ENCODE data around the gene EDEM2.
"Not testable (repeated sequence)": the region's sequence is repeated elsewhere in the genome, so short reads cannot be mapped to it uniquely, and the experiment has no call there.

EDEM2 gene

DNA sequence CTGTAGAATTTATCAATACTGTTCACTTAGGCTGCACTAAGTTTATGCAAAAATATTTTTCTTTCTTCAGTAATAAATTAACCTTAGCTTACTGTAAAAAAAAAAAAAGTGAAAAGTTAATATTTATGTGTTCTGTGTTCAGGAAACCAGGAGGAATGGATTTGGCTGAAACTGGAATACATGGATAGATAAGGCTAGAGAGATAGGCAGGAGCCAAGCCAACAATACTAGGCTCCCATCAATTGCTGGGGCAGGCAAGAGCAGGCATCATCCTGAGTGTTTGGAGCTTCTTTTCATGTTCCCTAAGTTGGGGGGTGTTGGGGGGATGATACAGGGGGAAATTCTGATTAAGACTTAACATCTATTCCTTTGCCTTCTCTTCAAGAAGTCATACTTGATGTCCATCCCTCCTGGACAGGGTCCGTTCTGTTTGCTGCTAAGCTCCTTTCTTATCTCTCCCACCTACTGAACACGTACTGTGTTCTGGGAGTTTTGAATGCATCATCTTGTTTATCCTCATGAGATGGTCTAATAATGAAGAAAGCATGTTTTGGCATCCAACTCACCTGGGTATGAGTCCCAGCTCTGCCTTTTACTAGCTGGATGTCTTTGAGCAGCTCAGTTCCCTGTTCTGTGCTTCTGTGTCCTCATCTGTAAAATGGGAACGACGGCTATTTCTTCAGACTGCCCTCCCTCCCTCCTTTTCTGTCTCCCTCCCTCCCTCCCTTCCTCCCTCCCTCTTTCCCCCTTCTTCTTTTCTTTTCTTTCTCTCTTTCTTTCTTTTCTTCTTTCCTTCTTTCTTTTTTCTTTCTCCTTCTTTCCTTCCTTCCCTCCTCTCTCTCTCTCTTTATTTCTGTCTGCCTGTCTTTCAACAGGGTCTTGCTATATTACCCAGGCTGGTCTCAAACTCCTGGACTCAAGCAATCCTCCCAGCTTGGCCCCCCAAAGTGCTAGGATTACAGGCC, 18.4 kb upstream of the EDEM2 start:
- no peak overlapping the region for H3K4me3 ChIP-seq (ENCODE audit: low read depth, low read length)
- TF ChIP-seq, protein P1, sequence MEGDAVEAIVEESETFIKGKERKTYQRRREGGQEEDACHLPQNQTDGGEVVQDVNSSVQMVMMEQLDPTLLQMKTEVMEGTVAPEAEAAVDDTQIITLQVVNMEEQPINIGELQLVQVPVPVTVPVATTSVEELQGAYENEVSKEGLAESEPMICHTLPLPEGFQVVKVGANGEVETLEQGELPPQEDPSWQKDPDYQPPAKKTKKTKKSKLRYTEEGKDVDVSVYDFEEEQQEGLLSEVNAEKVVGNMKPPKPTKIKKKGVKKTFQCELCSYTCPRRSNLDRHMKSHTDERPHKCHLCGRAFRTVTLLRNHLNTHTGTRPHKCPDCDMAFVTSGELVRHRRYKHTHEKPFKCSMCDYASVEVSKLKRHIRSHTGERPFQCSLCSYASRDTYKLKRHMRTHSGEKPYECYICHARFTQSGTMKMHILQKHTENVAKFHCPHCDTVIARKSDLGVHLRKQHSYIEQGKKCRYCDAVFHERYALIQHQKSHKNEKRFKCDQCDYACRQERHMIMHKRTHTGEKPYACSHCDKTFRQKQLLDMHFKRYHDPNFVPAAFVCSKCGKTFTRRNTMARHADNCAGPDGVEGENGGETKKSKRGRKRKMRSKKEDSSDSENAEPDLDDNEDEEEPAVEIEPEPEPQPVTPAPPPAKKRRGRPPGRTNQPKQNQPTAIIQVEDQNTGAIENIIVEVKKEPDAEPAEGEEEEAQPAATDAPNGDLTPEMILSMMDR (IDR thresholded peaks at IDR 0.05; ENCODE audit: borderline replicate concordance, insufficient read depth, low read depth, low read length), result no peak

DNA sequence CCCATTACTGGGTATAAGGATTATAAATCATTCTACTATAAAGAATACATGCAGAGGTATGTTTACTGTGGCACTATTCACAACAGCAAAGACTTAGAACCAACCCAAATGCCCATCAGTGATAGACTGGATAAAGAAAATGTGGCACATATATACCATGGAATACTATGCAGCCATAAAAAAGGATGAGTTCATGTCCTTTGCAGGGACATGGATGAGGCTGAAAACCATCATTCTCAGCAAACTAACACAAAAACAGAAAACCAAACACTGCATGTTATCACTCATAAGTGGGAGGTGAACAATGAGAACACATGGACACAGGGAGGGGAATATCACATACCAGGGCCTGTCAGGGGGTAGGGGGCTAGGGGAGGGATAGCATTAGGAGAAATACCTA, 17.4 kb upstream of the EDEM2 start:
- not testable (repeated sequence) for H3K4me3 ChIP-seq (ENCODE audit: low read depth, low read length)

DNA sequence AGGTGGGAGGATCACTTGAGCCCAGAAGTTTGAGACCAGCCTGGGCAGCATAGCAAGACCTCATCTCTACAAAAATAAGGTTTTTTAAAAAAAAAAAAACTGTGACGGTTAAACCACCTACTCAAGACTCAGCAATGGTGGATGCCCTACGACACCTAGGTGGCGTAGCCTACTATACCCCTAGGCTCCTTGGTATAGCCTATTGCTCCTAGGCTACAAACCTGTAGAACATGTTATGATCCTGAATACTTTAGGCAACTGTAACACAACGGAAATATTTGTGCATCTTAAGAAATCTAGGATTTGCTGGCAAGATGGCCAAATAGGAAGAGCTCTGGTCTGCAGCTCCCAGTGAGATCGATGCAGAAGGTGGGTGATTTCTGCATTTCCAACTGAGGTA, 13.2 kb upstream of the EDEM2 start:
- H3K4me3 ChIP-seq (ENCODE audit: low read depth, low read length), result not testable (repeated sequence)

DNA sequence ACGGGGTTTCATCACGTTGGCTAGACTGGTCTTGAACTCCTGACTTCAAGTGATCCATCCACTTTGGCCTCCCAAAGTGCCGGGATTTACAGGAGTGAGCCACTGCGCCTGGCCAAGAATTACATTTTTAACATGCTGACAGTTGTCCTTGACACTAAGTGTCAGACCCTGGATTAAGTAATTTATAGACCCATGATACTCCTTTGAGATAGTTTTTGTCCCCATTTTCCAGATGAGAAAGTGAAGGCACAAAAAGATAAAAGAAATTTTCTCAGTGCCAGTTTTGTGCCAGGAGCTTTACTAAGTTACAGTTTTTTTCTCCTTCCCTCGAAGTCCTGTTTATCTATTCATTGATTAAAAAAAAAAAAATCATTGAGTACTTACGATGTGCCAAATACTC, 9.8 kb upstream of the EDEM2 start:
- TF ChIP-seq, protein P1 (IDR thresholded peaks at IDR 0.05; ENCODE audit: borderline replicate concordance, insufficient read depth, low read depth, low read length), result no peak

DNA sequence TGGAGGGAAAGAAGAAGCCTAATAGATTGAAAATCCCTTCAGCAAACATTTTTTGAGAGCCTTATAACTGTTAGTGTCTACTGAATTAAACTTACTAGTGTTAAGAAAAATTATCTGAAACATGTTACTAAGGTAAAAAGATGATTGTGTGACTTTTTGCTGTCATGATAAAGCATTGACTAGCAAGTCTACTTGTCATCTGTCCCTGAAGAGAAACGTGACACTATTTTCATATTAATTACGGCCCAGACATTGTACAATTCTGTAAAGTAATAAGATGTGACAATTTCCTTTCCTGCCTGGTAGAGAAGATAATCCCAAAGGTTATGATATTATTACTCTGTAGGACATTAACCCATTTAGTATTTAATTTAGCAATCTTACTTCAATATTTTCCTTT, 8.8 kb upstream of the EDEM2 start:
- TF ChIP-seq, protein P1 (IDR thresholded peaks at IDR 0.05; ENCODE audit: borderline replicate concordance, insufficient read depth, low read depth, low read length), result no peak
- no peak overlapping the region for H3K4me3 ChIP-seq (ENCODE audit: low read depth, low read length)

More for the DNA sequence above, 9.8 kb upstream of the EDEM2 start:
- H3K4me3 ChIP-seq (ENCODE audit: low read depth, low read length), result no peak overlapping the region

DNA sequence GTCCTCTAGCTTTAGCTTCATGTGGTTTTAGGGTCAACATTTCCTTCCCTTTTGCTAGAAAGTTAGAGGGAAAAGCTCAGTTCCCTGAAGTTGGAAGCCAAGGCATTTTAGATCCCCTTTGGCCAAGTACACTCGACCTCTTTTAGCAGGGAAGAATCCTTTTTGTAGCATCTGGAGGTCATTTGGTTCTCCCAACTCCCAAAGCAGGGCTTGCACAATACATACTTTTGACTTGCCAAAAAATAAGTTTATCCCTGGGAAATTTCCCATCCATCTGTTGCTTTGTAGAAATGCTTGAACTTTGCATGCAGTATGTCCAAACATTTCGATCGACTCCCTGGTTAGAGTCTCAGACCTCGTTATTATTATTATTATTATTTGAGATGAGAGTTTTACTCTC, 4.6 kb upstream of the EDEM2 start:
- no peak overlapping the region for H3K4me3 ChIP-seq (ENCODE audit: low read depth, low read length)
- TF ChIP-seq, protein P1 (IDR thresholded peaks at IDR 0.05; ENCODE audit: borderline replicate concordance, insufficient read depth, low read depth, low read length), result no peak

DNA sequence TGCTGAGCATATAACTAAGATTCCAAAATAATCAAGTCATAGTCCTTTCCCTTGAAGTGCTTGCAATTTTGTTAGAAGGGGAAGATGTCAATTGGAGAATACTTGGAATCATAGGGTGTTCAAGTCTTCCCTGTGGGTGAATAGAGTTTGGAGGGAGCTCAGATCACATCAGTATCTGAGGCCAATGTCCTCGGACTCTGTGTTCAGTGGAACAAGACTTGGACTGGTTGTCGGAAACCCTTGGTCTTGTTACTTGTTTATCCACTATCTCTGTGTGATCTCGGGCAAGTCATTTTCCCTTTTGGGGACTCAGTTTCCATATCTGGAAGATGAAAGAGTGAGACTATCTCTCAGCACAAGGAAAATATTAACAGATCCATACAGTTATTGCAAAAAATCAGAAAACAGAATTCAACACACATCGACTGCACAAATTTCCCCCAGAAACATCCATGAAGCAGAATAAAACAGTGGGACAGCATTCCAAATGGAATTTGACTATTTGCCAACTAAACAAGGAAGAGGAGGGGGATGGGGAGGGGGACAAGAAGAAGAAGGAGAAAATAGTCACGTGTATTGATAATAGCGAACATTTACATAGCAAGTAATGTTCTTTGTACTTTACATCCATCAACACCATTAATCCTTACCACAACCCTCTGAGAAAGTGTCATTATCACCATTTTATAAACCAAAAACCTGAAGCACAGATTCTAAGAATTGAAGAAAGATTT, 3.9 kb upstream of the EDEM2 start:
- H3K4me3 ChIP-seq (ENCODE audit: low read depth, low read length), result no peak overlapping the region
- TF ChIP-seq, protein P1 (IDR thresholded peaks at IDR 0.05; ENCODE audit: borderline replicate concordance, insufficient read depth, low read depth, low read length), result no peak

DNA sequence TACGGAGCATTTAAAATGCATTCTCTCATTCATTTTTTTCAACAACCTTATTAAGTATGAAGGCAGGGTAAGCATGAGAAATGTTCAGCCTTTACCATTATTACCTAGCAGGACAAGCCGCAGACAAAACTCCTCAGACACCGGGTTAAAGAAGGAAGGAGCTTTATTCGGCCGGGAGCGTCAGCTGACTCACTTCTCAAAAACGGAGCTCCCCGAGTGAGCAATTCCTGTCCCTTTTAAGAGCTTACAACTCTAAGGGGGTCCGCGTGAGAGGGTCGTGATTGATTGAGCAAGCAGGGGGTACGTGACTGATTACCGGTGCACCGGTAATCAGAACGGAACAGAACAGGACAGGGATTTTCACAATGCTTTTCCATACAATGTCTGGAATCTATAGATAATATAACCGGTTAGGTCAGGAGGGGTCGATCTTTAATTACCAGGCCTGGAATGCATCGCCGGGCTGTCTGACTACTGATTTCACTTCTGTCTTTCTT, 487 bp upstream of the EDEM2 start:
- H3K4me3 ChIP-seq (ENCODE audit: low read depth, low read length), result peak overlapping the region; percentile 63

All from GM12875 (cell line).